HT1080 (cell line): ENCODE results near the gene LRRC63. TPM values are rescaled to one million over a fixed set of nuclear protein-coding genes. Genes with fewer than 3 reads are reported as not detected.

ENCODE experiments used
- DNase-seq: peaks from one replicate; pipeline ENCODE4 v3.0.0-alpha.2; 2015; ENCODE audit warnings: low read depth
- small RNA-seq: library from RNA; depleted of rRNA; stranded (forward); fragments of <200 nt; gene quantifications from one replicate; pipeline ENCODE3, GENCODE V24; 2014
- total RNA-seq: library from RNA; depleted of rRNA; stranded (reverse); fragments of >200 nt; shearing (Covaris generic); gene quantifications from 2 replicates; pipeline ENCODE4 v1.2.3, GENCODE V29; 2014; rRNA removed

The LRRC63 gene
- total RNA-seq, 1 experiment from 2014 or later, result 0.03 TPM

DNA sequence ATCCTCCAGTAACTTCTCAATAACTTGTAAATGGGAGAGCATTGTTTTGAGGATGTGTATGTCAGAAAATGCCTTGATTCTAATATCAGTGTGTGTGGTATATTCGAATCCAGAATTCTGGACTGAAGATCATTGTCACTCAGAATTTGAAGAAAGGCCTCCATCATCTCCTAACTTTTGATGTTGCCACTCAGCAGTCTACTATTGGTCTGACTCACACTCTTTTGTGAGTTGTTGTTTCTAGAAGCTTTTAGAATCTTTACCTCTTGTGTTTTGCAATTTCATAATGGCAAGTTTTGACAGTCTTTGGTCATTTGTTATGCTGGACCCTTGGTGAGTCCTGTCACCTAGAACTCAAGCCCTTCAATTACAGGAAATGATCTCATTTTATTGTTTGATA, 98.3 kb downstream of the LRRC63 start:
- no peak for DNase-seq

DNA sequence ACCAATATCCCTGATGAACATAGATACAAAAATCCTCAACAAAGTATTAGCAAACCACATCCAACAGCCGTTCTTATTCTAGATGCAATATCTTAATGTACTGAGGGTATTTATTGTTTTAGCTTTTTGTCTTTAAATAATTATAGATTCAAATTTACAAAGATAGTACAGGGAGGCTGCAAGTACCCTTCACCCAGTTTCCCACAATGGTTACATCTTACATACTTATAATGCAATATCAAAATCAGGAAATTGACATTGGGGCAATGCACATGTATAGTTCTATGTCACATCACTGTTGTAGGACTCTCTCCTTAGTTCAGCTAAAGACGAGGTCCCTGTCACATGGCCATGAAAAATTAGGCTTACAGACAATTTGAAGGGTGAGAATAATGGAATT, 99.5 kb downstream of the LRRC63 start:
- no peak for DNase-seq

DNA sequence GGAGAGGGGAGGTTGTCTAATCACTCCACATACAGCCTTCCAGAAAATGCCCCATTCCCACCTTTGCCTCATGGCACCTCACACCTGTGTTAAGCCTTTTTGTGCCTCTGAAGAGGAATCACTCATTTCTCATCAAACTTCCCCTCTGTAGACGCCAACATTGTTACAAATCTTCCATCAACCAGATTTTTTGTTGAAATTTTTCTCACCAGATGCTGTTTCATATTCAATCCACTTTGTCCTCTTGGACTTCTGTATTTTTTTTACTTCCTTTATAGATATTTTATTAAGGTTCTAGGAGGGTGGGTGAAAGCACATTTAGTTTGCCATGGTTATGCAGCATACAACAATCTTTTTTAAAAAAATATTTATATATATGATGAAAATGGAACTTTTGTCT, 101.3 kb downstream of the LRRC63 start:
- DNase-seq, result no peak

DNA sequence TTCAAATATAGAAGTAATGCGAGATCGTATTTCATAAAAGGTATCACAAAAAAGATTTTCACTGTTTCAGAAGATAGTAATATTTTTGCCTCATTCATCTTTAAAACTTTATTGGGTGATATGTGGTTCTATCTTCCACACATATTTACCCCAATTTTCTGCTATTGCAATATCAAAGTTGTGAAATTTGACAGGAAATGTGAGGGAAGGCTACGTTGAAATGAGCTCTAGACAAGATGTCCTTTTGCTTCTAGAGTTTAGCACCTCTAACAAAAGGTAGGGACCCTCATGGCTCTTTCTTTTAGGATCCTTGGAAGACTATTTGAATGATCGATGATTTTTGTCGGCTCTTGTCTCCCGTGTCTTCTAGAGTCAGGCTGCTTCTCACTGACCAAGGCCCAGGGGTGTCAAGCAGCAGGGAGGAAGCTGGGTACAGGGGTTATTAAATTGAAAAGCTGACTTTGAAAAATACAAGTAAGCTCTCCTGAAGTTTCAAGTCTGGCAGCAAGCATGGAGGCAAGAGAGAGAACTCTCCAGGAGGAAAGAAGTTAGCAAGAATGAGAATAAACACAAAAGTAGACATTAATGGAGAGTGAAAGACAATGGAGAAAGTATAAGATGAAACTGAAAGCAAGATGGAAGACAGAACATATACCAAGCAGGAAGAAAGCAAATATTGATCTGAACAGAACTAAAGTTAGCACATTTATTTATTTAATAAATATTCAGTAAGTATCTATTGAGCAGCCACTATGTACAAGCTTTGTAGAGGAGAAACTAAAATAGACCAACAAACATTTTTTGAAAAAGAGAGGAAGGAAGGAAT, 101.9 kb downstream of the LRRC63 start:
- DNase-seq, result no peak

DNA sequence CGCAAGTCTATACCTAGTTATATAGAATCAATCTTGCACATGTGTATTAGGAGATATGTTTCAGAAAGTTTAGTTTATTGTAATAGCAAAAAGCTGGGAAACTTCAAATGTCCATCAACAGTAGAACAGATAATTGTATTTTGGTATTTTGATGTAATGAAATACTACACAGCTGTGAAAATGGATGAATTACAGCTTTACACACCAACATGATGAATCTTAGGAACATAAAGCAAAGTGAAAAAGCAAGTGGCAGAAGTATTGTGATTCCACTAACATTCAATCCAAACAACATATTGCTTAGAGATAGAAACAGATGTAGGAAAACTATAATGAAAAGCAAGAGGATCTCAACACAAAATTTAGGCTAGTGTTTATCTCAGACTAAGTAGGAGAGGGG, 102.9 kb downstream of the LRRC63 start:
- no peak for DNase-seq

DNA sequence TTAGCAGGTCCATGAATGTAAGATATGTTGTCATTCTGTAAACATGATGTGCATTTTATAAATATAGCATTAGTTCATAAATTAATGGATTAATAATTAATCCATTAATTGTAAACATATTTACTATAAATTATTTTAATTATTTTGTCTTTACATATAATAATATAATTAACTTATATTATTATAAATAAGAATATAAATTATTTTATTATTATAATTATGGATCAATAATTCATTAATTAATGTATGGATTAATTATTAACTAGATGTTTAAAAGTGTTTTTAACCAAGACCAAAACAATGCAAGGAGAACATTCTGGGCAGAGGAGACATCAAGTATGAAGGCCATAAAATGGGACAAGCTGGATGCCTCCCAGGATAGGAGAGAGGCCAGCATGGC, 103.3 kb downstream of the LRRC63 start:
- DNase-seq, result no peak

DNA sequence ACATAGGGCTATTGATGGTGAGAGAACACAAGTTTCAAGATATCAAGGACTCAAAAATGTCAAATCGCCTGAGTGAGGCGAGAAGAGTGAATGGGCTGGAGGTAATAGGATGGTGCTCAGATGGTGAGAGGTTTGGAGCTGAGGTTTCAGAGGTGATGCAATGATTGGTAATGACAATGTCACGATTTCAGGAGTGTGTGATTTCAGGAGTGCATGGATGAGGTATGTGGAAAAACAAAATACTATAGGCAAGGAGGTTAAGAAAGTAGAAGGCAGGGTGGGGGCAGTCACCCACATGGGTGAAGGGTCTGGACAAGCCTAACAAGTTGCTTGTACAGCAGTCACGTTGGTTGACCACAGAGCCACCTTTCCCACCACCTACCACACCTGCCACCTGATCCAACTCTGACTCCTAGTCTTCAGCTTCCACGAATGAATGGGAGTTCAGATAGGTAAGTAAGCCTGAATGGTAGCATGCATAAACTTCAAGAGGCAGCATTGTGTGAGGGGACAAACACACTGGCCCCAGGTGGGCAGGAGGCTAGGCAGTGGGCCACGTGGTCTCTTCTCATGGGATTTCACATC, 103.9 kb downstream of the LRRC63 start:
- no peak for DNase-seq

DNA sequence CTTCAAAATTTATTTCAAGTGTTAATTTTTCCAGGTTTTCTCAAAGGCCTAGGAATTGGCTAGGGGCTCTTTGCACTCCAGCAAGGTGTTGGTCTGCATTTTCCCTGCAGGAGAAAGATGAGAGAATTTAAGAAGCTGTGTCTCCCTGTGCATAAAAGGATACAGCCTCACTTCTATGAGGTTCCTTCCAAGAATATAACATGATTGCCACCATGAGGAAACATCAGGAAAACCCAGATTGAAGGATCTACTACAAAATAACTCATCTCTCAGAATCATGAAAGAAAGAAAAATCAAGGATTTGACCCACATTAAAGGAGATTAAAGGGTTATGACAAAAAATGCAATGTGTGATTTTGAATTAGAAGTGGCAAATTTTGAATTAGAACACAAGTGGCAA, 105.4 kb downstream of the LRRC63 start:
- DNase-seq, result no peak

DNA sequence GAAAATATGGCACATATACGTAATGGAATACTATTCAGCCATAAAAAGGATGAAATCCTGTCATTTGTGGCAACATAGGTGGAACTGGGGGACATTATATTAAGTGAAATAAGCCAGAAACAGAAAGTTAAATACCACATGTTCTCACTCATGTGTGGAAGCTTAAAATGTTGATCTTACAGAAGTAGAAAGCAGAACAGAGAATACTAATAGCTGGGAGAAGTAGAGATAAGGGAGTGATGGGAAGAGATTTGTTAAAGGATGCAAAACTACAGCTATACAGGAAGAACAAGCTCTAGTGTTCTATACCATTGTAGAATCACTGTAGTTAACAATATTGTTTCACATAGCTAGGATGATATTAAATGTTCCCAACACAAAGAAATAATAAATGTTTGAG, 107.3 kb downstream of the LRRC63 start:
- no peak for DNase-seq

DNA sequence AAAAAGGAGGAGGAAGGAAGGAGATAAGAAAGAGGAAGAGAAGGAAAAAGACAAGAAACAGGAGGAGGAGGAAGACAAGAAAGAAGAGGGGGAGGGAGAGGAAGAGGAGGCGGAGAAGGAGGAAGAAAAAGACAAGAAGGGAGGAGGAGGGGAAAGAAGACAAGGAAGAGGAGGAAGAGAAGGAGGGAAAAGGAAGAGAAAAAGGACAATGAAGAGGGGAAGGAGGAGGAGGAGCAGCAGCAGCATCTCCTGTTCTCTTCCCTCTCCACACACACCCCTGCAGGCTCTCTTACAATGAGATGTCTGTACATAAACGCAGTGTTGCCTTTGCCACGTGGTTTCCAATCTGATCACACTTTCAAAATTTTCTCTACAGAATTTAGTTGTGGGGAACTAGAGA, 108.7 kb downstream of the LRRC63 start:
- no peak for DNase-seq

DNA sequence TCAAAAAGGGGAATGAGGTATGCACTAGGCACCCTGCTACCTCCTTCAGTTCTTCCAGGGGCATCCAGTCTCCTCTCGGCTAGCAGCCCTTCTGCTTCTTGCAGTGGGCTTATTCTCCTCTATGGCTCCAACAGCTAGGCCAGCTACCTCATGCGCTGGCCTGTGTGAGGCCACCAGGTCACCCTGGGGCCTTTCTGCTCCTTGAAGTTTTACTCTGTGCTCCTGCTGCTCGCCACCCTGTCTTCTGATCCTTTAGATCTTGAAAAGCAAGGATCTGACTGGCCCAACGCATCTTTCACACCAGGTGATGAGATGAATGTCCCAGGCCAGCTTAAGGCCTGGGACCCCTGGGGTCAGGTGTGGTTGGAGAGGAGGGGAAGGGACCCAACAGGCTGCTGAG, 109.1 kb downstream of the LRRC63 start:
- no peak for DNase-seq

DNA sequence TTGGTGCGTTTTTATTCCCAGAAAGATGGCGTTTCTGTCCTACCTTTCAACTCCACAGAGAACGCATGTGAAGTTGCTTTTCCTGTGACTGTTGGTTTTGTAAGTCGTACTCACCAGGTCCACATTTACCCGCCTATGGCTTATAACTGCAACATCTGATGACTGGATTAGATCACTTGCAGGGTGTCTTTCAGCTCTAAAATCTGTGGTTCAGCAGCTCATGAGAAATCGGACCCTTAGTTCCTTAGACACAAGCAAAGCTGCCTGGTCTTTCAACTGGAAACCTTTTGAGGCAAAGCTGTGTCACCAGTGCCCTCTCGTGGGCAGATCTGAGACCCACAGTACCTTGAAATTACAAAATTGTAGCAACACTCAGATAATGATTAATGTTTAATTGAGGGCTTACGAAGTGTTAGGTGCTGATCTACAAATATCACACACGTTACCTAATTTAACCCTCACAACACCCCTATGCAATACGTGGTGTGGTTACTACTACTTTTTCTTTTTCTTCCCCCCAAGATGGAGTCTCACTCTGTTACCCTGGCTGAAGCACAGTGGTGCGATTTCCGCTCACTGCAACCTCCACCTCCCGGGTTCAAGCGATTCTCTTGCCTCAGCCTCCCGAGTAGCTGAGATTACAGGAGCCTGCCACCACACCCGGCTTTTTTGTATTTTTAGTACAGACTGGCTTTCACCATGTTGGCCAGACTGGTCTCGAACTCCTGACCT, 109.9 kb downstream of the LRRC63 start:
- DNase-seq, result peak; percentile 48

DNA sequence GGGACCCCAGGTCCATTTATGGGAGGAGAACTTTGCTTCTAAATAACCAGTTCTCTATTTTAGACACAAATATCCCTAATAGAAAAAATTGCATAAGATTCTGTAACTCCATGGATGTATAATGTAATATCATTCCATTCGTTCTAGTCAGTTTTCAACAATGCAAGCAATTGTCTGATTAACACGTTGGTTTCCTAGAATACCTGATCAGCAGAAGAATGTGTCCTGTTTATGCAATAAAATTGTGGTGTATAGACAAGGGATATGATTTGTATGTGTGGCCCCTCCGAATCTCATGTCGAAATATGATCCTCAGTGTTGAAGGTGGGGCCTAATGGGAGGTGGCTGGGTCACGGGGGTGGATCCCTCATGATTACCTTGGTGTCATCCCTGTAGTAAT, 113.2 kb downstream of the LRRC63 start:
- DNase-seq, result no peak

Small RNA genes lying within 50 kb of the gene (small RNA-seq; reads per million reads assigned to genes)
- gene RN7SKP5, result not detected
- not detected for gene RN7SL288P

Other genes starting within 250 kb of the LRRC63 start
- gene ZC3H13, start 159.2 kb upstream of the LRRC63 start, total RNA-seq, result 19.8 and 19.9 TPM in 2 replicates
- 0.21 TPM in 1 of 2 replicates, not detected in the other for gene CPB2, start 106.9 kb upstream of the LRRC63 start, total RNA-seq
- 344 and 370 TPM in 2 replicates for gene LCP1, start 29.8 kb upstream of the LRRC63 start, total RNA-seq
- 0.11 TPM in 1 of 2 replicates, not detected in the other for gene RUBCNL, start 175.3 kb downstream of the LRRC63 start, total RNA-seq